Neural cell (in vitro differentiated cells): ENCODE data around the gene LRRC27.

Source experiments
- POLR2AphosphoS5 ChIP-seq: IDR thresholded peaks from 2 replicates; pipeline ENCODE4 v1.6.1; 2012
- TF ChIP-seq, protein P1 (sequence below): fragments of 450-650 bp; IDR thresholded peaks from 2 replicates; pipeline ENCODE4 v1.5.1; 2014; ENCODE audit warnings: antibody characterized with exemption, mild to moderate bottlenecking, moderate library complexity; ENCODE audit not compliant: poor library complexity, severe bottlenecking

DNA sequence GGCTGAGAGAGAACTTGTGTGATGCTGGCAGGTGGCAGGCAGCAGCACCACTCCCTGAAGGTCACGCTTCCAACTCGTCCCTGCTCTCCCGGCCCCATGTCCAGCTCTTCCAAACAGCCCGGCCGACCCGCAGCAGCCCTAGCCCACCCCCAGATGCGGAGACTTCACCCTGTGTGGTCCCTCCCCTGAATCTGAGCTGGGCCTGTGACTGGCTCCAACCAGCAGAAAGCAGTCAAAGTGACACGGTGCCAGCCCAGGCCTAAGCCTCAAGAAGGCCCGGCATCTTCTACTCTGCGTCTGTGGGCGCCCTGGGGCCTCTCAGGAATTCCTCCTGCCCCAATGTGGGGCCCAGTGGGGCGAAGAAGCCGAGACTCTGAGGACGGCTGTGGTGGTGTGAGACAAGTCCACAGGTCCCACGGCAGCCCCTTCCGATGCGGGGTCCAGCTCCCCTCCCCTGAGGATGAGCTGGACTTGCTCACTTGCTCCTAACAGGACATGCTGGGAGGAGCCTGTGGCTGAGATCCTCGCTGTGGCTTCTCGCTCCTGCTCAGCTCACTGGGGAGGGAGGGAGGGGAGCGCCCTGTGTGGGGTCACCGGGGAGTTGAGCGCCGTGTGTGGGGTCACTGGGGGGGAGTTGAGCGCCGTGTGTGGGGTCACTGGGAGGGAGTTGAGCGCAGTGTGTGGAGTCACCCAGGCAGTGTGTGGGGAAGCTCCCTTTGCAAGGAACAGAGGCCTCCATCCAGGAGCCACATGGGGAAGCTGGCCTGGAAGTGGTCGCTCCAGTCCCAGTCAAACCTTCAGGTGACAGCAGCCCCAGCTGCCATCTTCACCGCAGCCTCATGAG, 33.7 kb upstream of the LRRC27 start:
- TF ChIP-seq, protein P1, sequence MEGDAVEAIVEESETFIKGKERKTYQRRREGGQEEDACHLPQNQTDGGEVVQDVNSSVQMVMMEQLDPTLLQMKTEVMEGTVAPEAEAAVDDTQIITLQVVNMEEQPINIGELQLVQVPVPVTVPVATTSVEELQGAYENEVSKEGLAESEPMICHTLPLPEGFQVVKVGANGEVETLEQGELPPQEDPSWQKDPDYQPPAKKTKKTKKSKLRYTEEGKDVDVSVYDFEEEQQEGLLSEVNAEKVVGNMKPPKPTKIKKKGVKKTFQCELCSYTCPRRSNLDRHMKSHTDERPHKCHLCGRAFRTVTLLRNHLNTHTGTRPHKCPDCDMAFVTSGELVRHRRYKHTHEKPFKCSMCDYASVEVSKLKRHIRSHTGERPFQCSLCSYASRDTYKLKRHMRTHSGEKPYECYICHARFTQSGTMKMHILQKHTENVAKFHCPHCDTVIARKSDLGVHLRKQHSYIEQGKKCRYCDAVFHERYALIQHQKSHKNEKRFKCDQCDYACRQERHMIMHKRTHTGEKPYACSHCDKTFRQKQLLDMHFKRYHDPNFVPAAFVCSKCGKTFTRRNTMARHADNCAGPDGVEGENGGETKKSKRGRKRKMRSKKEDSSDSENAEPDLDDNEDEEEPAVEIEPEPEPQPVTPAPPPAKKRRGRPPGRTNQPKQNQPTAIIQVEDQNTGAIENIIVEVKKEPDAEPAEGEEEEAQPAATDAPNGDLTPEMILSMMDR, result no peak
- no peak for TF ChIP-seq POLR2AphosphoS5
